Endothelial cell (in vitro differentiated cells): ENCODE measurements around the gene KCNQ1. TPM values are rescaled to one million over a fixed set of nuclear protein-coding genes. Genes with fewer than 3 reads are reported as not detected.

Source experiments
- DNase-seq: peaks from one replicate; pipeline ENCODE4 v3.0.0; 2021; ENCODE audit warnings: low spot score
- H3K27ac Mint-ChIP-seq: one replicate; pipeline ENCODE4 v1.8.0; 2021; ENCODE audit warnings: mixed read lengths, inconsistent platforms; ENCODE audit not compliant: unreplicated experiment
- H3K27me3 Mint-ChIP-seq: one replicate; pipeline ENCODE4 v1.8.0; 2021; ENCODE audit warnings: mild to moderate bottlenecking, moderate library complexity, mixed read lengths, inconsistent platforms; ENCODE audit not compliant: unreplicated experiment
- H3K36me3 Mint-ChIP-seq: one replicate; pipeline ENCODE4 v1.8.0; 2021; ENCODE audit warnings: mild to moderate bottlenecking, low read depth, mixed read lengths, inconsistent platforms; ENCODE audit not compliant: unreplicated experiment
- H3K4me1 Mint-ChIP-seq: one replicate; pipeline ENCODE4 v1.8.0; 2021; ENCODE audit warnings: mild to moderate bottlenecking, mixed read lengths, inconsistent platforms; ENCODE audit not compliant: unreplicated experiment
- H3K4me3 Mint-ChIP-seq: one replicate; pipeline ENCODE4 v1.8.0; 2021; ENCODE audit warnings: mild to moderate bottlenecking, mixed read lengths, inconsistent platforms; ENCODE audit not compliant: unreplicated experiment
- H3K9me3 Mint-ChIP-seq: one replicate; pipeline ENCODE4 v1.8.0; 2021; ENCODE audit warnings: mixed read lengths, inconsistent platforms; ENCODE audit not compliant: unreplicated experiment
- CTCF ChIP-seq: fragments of 200-600 bp; sonication (generic); IDR thresholded peaks from one replicate; pipeline ENCODE4 v1.5.0; 2021; ENCODE audit warnings: antibody characterized with exemption; ENCODE audit not compliant: unreplicated experiment
- total RNA-seq: library from RNA; stranded (reverse); fragmentation: NEBNext Ultra II Directional; extraction: Animal tissue kit (Norgen Biotek cat#: 25700); gene quantifications from one replicate; pipeline ENCODE4 v1.2.1, GENCODE V29; 2021; ENCODE audit not compliant: unreplicated experiment

KCNQ1 gene
- total RNA-seq, 1 donor from 2014 or later = 35.3 TPM

DNA sequence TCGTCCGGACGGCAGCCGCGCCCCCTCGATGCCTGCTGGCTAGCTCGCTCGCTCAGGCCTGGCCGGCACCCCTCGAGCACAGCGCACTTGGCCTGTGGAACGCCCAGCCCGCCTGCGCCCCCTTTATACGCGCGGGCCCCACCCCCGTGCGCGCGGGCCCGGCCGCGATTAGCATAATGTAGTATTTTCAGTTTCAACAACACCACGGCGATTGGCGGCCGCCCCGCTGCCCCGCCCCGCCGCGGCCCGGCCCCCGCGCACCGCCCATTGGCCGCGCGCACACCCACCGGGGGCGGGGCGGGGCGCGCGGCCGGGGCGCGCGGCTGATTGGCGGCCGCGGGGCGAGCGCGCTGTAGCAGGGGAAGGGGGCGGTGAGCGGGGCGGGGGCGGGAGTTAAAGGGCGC, 440.9 kb downstream of the KCNQ1 start, which contains the start of gene CDKN1C:
TSS of gene CDKN1C (minus strand) at position 98 of the 404 bp plus-strand sequence. CDS start 319 bp downstream, outside the sequence.
- Mint-ChIP-seq H3K4me1 (peaks cover 8% of the 10 kb centered on the region), H3K27me3 (peaks cover 20% of the 10 kb centered on the region), H3K27ac (no peak within 1 kb of the TSS), H3K4me3 (peak within 1 kb of the TSS; percentile 95), H3K9me3 (no peaks in the 10 kb centered on the region), H3K36me3 (no peaks in the 10 kb centered on the region)
- peak; percentile 85 for DNase-seq
- no peak for TF ChIP-seq CTCF

DNA sequence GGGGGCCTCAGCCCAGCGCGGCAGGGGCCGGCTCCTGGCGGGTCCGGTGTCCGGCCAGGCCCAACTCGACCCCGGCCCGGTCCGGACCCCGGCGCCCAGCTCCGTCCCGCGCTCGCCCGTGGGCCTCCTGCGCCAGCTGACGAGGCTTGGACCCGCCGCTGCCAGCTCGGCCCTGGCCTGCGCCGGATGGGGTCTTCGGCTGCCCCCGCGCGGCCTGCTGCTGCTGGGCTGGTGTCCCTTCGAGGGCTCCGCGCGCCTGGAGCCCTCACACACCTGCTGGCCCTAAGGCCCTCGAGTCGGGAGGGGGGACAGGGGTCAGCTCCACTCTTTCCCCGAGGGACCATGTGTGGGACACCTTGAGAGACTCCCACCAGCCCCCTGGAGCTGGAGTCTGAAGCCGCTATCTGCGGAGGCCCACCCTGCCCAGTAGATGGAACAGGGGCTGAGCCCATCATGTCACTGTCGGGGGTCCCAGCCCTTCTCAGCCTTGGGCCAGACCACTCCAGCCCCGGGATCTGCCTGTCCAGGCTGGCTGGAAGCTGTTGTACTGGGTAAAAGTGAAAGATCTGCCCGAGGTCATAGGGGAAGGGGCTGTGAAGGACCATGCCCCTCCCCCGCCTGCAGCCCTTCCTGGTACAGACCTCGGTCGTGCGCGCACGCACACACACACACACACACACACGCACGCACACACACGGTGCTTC, 441.5 kb downstream of the KCNQ1 start:
- Mint-ChIP-seq H3K4me3 (peak overlapping the region; percentile 69), H3K27ac (no peak overlapping the region), H3K4me1 (peaks cover 8% of the 10 kb centered on the region), H3K9me3 (no peaks in the 10 kb centered on the region), H3K27me3 (peaks cover 19% of the 10 kb centered on the region), H3K36me3 (no peaks in the 10 kb centered on the region)
- DNase-seq = peak; percentile 67
- TF ChIP-seq CTCF = no peak

DNA sequence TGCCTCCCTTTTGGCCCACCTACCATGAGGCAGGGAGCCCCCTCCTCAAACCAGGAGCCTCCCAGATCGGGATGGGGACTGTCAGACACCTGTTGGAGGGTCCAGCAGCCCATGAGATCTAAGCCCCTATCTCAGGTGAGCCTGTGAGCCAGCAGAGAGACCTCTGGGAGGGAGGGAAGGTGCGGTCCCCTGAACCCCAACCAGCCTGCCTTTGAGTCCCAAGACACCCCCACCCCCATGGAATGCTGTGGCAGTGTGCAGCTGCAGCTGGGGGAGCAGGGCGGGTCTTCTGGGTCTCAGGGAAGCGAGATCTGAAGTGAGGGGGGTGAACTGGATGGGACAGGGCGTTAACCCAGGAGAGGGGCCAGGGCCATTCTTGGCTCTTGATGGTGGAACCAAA, 442.1 kb downstream of the KCNQ1 start:
- Mint-ChIP-seq H3K4me3 (peak overlapping the region; percentile 69), H3K27me3 (peaks cover 19% of the 10 kb centered on the region), H3K27ac (no peak overlapping the region)

DNA sequence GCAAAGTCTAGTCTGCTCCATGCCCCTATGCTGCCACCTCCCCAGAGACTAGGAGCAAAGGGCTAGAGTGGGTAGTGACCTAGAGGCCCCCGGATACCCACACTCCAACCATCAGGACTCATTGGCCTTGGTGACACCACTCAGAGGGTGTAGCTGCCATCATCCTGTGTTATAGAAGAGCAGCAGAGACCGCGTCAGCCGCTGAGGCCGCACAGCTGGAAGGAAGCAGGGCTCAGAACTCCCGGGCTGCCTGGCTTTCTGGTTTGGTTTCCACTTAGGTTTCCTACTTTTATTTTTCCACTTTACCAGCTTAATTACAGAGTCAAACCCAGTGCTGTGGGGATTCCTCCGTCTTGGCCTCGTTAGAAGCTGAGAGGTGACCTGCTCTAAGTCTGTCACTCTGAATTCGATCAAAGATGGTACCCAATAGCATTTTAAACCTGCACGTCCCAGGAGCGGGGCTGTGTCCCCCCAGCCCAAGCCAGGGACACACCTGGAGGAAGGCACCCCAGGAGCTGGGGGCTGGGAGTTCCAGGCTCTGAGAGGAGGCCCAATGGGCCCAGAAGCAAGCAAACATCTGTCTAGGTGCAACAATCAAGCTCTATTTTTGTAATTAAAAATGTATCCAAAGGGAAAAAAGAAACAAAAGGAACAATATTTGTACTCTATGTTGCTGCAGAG, 442.8 kb downstream of the KCNQ1 start:
- no peak for DNase-seq
- Mint-ChIP-seq H3K4me3 (no peak overlapping the region), H3K27ac (no peak overlapping the region), H3K4me1 (peaks cover 12% of the 10 kb centered on the region), H3K36me3 (no peaks in the 10 kb centered on the region), H3K27me3 (peaks cover 16% of the 10 kb centered on the region), H3K9me3 (no peaks in the 10 kb centered on the region)
- TF ChIP-seq CTCF = no peak

More for the DNA sequence above, 442.1 kb downstream of the KCNQ1 start:
- Mint-ChIP-seq H3K4me1 (peaks cover 12% of the 10 kb centered on the region), H3K36me3 (no peaks in the 10 kb centered on the region), H3K9me3 (no peaks in the 10 kb centered on the region)
- no peak for TF ChIP-seq CTCF
- DNase-seq = no peak
